ENCODE results near the gene TMEM140. TPM values are rescaled to one million over a fixed set of nuclear protein-coding genes. Genes with fewer than 3 reads are reported as not detected.
A peak's percentile ranks its signal among the peaks of the same experiment; 100 is the strongest.

TMEM140 gene
- total and polyA plus RNA-seq, 9 of the 15 experiments (the other 6 are each of a cell fraction or from before 2014, with no cell fraction given), result 0.03 to 0.82 (median 0.23) TPM

GRCh38 chr7:135147341-135147898, 452 bp upstream of the TMEM140 start (continued):
- TF ChIP-seq CREB3 (tag; conservative IDR thresholded peaks at IDR 0.05; ENCODE audit: low read depth) (peak; percentile 59; the same call in 1 of the 2 replicates), SIN3B (IDR thresholded peaks at IDR 0.05; ENCODE audit: low read depth) (no peak), MTF1 (CRISPR knock-in tag; IDR thresholded peaks at IDR 0.05; ENCODE audit: borderline replicate concordance) (no peak), FOSL1 (tag; conservative IDR thresholded peaks at IDR 0.05) (0 out of 2 replicates have a peak, but pooled peaks have one; percentile 3), ZNF699 (CRISPR knock-in tag; IDR thresholded peaks at IDR 0.05; ENCODE audit: insufficient replicate concordance) (no peak), HNRNPH1 (optimal IDR thresholded peaks at IDR 0.05; ENCODE audit: low read depth, low read length) (no peak), GTF2B (IDR thresholded peaks at IDR 0.05; ENCODE audit: extremely low read depth, insufficient read length) (no peak), ZKSCAN3 (CRISPR knock-in tag; IDR thresholded peaks at IDR 0.05) (no peak), MNT (conservative IDR thresholded peaks at IDR 0.05) (0 out of 4 replicates have a peak, but pooled peaks of 1 of the 2 experiments have one; percentile 19), ZNF583 (CRISPR knock-in tag; IDR thresholded peaks at IDR 0.05) (no peak), ZBTB33 (CRISPR knock-in tag; IDR thresholded peaks at IDR 0.05) (no peak), ZNF316 (IDR thresholded peaks at IDR 0.05) (no peak)
- TF ChIP-seq, protein P1, sequence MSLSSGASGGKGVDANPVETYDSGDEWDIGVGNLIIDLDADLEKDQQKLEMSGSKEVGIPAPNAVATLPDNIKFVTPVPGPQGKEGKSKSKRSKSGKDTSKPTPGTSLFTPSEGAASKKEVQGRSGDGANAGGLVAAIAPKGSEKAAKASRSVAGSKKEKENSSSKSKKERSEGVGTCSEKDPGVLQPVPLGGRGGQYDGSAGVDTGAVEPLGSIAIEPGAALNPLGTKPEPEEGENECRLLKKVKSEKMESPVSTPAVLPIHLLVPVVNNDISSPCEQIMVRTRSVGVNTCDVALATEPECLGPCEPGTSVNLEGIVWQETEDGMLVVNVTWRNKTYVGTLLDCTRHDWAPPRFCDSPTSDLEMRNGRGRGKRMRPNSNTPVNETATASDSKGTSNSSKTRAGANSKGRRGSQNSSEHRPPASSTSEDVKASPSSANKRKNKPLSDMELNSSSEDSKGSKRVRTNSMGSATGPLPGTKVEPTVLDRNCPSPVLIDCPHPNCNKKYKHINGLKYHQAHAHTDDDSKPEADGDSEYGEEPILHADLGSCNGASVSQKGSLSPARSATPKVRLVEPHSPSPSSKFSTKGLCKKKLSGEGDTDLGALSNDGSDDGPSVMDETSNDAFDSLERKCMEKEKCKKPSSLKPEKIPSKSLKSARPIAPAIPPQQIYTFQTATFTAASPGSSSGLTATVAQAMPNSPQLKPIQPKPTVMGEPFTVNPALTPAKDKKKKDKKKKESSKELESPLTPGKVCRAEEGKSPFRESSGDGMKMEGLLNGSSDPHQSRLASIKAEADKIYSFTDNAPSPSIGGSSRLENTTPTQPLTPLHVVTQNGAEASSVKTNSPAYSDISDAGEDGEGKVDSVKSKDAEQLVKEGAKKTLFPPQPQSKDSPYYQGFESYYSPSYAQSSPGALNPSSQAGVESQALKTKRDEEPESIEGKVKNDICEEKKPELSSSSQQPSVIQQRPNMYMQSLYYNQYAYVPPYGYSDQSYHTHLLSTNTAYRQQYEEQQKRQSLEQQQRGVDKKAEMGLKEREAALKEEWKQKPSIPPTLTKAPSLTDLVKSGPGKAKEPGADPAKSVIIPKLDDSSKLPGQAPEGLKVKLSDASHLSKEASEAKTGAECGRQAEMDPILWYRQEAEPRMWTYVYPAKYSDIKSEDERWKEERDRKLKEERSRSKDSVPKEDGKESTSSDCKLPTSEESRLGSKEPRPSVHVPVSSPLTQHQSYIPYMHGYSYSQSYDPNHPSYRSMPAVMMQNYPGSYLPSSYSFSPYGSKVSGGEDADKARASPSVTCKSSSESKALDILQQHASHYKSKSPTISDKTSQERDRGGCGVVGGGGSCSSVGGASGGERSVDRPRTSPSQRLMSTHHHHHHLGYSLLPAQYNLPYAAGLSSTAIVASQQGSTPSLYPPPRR (CRISPR knock-in tag; IDR thresholded peaks at IDR 0.05; ENCODE audit: borderline replicate concordance), result no peak
- TF ChIP-seq, protein P2, sequence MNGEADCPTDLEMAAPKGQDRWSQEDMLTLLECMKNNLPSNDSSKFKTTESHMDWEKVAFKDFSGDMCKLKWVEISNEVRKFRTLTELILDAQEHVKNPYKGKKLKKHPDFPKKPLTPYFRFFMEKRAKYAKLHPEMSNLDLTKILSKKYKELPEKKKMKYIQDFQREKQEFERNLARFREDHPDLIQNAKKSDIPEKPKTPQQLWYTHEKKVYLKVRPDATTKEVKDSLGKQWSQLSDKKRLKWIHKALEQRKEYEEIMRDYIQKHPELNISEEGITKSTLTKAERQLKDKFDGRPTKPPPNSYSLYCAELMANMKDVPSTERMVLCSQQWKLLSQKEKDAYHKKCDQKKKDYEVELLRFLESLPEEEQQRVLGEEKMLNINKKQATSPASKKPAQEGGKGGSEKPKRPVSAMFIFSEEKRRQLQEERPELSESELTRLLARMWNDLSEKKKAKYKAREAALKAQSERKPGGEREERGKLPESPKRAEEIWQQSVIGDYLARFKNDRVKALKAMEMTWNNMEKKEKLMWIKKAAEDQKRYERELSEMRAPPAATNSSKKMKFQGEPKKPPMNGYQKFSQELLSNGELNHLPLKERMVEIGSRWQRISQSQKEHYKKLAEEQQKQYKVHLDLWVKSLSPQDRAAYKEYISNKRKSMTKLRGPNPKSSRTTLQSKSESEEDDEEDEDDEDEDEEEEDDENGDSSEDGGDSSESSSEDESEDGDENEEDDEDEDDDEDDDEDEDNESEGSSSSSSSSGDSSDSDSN (IDR thresholded peaks at IDR 0.05; ENCODE audit: borderline replicate concordance in 1 of 2, low read depth in 2 of 2, low read length in 2 of 2), result no peak

All from K562 (cell line).